ENCODE measurements around the gene SEMA6A. TPM values are rescaled to one million over a fixed set of nuclear protein-coding genes. Genes with fewer than 3 reads are reported as not detected.

Gene SEMA6A
- total and polyA plus RNA-seq, 2 of the 13 experiments (the other 11 are each of a cell fraction or from before 2014, with no cell fraction given), result 5.1 to 6.5 TPM

- TF ChIP-seq MNT (IDR thresholded peaks at IDR 0.05) (peak; percentile 56), FUBP1 (CRISPR knock-in tag; IDR thresholded peaks at IDR 0.05; ENCODE audit: borderline replicate concordance) (no peak), CBX1 (IDR thresholded peaks at IDR 0.05; ENCODE audit: low read depth) (no peak), NR2F1 (CRISPR knock-in tag; IDR thresholded peaks at IDR 0.05) (peak; percentile 59 to 95), ZNF652 (CRISPR knock-in tag; IDR thresholded peaks at IDR 0.05; ENCODE audit: borderline replicate concordance, low read depth) (peak; percentile 39; the same call in 1 of the 2 replicates), DMTF1 (CRISPR knock-in tag; IDR thresholded peaks at IDR 0.05) (no peak), SAFB2 (CRISPR knock-in tag; IDR thresholded peaks at IDR 0.05; ENCODE audit: borderline replicate concordance, low read depth) (no peak), ZNF557 (CRISPR knock-in tag; IDR thresholded peaks at IDR 0.05) (no peak), ZNF772 (CRISPR knock-in tag; IDR thresholded peaks at IDR 0.05) (no peak), FOXK2 (IDR thresholded peaks at IDR 0.05) (no peak), ZNF280D (CRISPR knock-in tag; IDR thresholded peaks at IDR 0.05) (no peak), RNF219 (CRISPR knock-in tag; IDR thresholded peaks at IDR 0.05) (0 out of 2 replicates have a peak, but pooled peaks have one; percentile 79), ZNF281 (CRISPR knock-in tag; IDR thresholded peaks at IDR 0.05; ENCODE audit: borderline replicate concordance) (peak; percentile 67; the same call in 1 of the 2 replicates)
These were observed 41.7 kb downstream of the SEMA6A start (continued) for GRCh38 chr5:116532762-116533525.

Measured in HepG2 (cell line).